GM12873 (cell line): ENCODE data around the gene MYO18B.

ENCODE experiments used
- CTCF ChIP-seq: IDR thresholded peaks from 2 replicates; pipeline ENCODE4 v1.5.1; 2012; ENCODE audit warnings: low read depth, mild to moderate bottlenecking, moderate library complexity, low read length, control low read depth; ENCODE audit not compliant: insufficient read depth; ENCODE audit errors: missing control alignments

The MYO18B gene

GRCh38 chr22:25760294-25760693 is 18.3 kb downstream of the MYO18B start:
- TF ChIP-seq CTCF = no peak

DNA sequence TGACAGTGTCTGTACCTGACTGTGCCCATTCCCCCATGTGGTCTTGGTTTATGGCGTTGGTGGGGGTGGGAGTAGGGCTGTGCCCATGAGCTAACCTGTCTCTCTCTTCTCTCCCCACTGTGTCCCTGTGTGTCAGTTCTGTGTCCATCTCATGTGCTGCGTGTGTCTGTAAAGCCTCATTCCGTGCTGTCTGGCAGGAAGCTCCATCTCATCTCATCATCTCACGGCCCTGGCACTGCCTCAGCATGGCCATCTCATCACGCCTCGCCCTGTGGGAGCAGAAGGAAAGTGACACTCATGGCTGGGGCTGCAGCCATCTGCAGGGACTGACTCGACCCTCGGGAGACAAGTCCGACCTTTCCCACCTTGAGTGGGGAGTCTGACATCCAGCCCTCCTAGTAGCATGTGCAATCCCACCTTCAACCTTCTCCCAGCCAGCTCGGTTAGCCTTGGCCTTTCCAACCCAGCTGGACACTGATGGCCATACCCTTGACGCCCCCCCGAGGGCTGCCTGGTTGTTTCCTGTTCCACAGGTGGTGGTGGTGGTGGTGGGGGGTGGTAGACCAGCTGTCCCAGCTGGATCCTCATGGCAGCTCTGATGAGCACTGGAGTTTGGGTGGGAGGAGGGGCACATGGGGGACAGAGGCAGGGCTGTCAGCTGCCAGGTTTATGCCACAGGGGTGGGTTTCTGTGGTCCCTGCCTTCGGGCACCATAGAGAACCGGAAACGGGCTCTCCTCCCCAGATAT is 19.0 kb downstream of the MYO18B start:
- no peak for TF ChIP-seq CTCF

DNA sequence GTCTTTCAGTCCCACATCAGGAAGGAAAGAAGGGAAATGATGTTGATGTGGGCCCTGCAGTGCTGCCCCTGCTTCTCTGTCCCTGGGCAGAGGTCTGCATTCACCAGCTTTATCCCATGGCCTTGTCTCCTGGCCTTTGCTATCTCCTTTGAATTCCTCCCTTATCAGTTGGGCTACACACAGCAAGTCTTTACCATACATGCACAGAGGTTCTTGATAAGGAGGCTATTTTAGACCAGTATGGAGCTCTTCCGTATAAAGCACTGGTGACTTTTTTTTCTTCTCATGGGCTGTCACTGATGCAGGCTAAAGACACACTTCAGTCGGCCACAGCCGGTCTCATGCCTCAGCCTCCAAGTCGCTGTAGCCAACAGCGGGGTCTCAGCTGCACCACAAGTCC is 20.2 kb downstream of the MYO18B start:
- no peak for TF ChIP-seq CTCF

DNA sequence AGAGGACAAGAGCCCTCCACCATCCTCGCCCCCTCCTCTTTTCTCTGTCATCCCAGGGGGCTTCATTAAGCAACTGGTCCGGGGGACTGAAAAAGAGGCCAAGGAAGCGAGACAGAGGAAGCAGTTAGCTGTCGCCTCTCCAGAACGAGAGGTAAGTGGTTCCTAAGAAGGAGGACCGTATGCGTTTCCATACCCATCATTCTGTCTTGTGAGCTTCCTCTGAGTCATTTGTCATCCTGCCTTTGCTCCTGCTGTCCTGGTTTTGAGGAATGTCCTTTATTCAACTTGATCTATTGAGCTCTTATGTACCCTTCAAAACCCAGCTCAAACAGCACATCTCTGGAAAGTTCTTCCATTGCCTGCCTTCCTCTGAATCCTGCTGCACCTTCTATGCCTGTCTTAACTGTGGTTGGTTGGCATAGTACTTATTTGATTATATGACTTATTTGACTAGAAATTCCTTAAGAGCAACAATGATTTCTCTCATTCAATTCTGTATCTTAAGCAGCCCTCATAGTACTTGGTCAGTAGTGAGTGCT is 21.3 kb downstream of the MYO18B start:
- no peak for TF ChIP-seq CTCF

GRCh38 chr22:25764270-25765015 is 22.5 kb downstream of the MYO18B start:
- TF ChIP-seq CTCF = peak; percentile 14

GRCh38 chr22:25765016-25765367 is 23.0 kb downstream of the MYO18B start:
- no peak for TF ChIP-seq CTCF

GRCh38 chr22:25765801-25766200 is 23.8 kb downstream of the MYO18B start:
- no peak for TF ChIP-seq CTCF
